Activated CD4-positive, alpha-beta T cell treated with anti-CD3 and anti-CD28 coated beads, Interleukin-2, amount 10 ng/mL, durations not matched to agents 24 days and 14 days (primary cell): ENCODE data around the gene OR4N2. TPM values are rescaled to one million over a fixed set of nuclear protein-coding genes. Genes with fewer than 3 reads are reported as not detected.
"Not testable (repeated sequence)": the region's sequence is repeated elsewhere in the genome, so short reads cannot be mapped to it uniquely, and the experiment has no call there.

Experiments used
- DNase-seq: peaks from one replicate; pipeline ENCODE4 v3.0.0; 2022
- H3K27ac Mint-ChIP-seq: one replicate; pipeline ENCODE4 v1.8.0; 2022; ENCODE audit warnings: mild to moderate bottlenecking, mixed read lengths
- H3K27me3 Mint-ChIP-seq: one replicate; pipeline ENCODE4 v1.8.0; 2022; ENCODE audit warnings: mixed read lengths
- H3K36me3 Mint-ChIP-seq: one replicate; pipeline ENCODE4 v1.8.0; 2022; ENCODE audit warnings: low read depth, mild to moderate bottlenecking, mixed read lengths
- H3K4me1 Mint-ChIP-seq: one replicate; pipeline ENCODE4 v1.8.0; 2021; ENCODE audit warnings: mixed read lengths
- H3K4me3 Mint-ChIP-seq: one replicate; pipeline ENCODE4 v1.8.0; 2022; ENCODE audit warnings: mild to moderate bottlenecking, moderate library complexity, mixed read lengths
- H3K9me3 Mint-ChIP-seq: one replicate; pipeline ENCODE4 v1.8.0; 2021; ENCODE audit warnings: mixed read lengths
- intact Hi-C: fragments of 100-400 bp; cut with micrococcal nuclease; formaldehyde crosslinking; loops from one replicate; pipeline ENCODE4 v1.15.1; 2023
- total RNA-seq: library from RNA; stranded (reverse); gene quantifications from 2 replicates; pipeline ENCODE4 v1.2.3, GENCODE V29; 2022

Gene OR4N2
- total RNA-seq, 1 donor from 2014 or later = not detected

- DNase-seq, H3K4me3 Mint-ChIP-seq, H3K4me1 Mint-ChIP-seq, H3K36me3 Mint-ChIP-seq, H3K27me3 Mint-ChIP-seq, intact Hi-C loops, H3K27ac Mint-ChIP-seq, H3K9me3 Mint-ChIP-seq: not testable (repeated sequence)
Observed at GRCh38 chr14:19813171-19813920, 9.8 kb downstream of the OR4N2 start.

- not testable (repeated sequence) for H3K4me3 Mint-ChIP-seq
Observed at GRCh38 chr14:19819879-19820278, 16.3 kb downstream of the OR4N2 start.

GRCh38 chr14:19821016-19821415 lies 17.4 kb downstream of the OR4N2 start:
- H3K4me1 Mint-ChIP-seq, H3K27ac Mint-ChIP-seq, H3K9me3 Mint-ChIP-seq, intact Hi-C loops, H3K36me3 Mint-ChIP-seq, H3K27me3 Mint-ChIP-seq, H3K4me3 Mint-ChIP-seq, DNase-seq: not testable (repeated sequence)

More at GRCh38 chr14:19819879-19820278, 16.3 kb downstream of the OR4N2 start:
- H3K36me3 Mint-ChIP-seq, H3K9me3 Mint-ChIP-seq, H3K27me3 Mint-ChIP-seq, H3K27ac Mint-ChIP-seq, intact Hi-C loops, H3K4me1 Mint-ChIP-seq, DNase-seq: not testable (repeated sequence)

- Mint-ChIP-seq H3K9me3 (peaks cover 4% of the 10 kb centered on the region), H3K36me3 (no peaks in the 10 kb centered on the region)
- intact Hi-C loops = no loop called here
Observed at GRCh38 chr14:19823178-19823577, 19.6 kb downstream of the OR4N2 start.

GRCh38 chr14:19823765-19824164 lies 20.2 kb downstream of the OR4N2 start:
- H3K36me3 Mint-ChIP-seq = no peaks in the 10 kb centered on the region
- intact Hi-C loops = no loop called here
- no peak overlapping the region for H3K4me3 Mint-ChIP-seq
- H3K27me3 Mint-ChIP-seq = no peaks in the 10 kb centered on the region
- H3K9me3 Mint-ChIP-seq = peaks cover 4% of the 10 kb centered on the region
- no peak overlapping the region for H3K27ac Mint-ChIP-seq
- H3K4me1 Mint-ChIP-seq = no peaks in the 10 kb centered on the region
- no peak for DNase-seq

More at GRCh38 chr14:19823178-19823577, 19.6 kb downstream of the OR4N2 start:
- Mint-ChIP-seq H3K27me3 (no peaks in the 10 kb centered on the region), H3K27ac (no peak overlapping the region), H3K4me3 (no peak overlapping the region), H3K4me1 (no peaks in the 10 kb centered on the region)
- DNase-seq = no peak

GRCh38 chr14:19827626-19828244 lies 24.2 kb downstream of the OR4N2 start:
- H3K4me3 Mint-ChIP-seq, H3K4me1 Mint-ChIP-seq, intact Hi-C loops: not testable (repeated sequence)

GRCh38 chr14:19828314-19828713 lies 24.7 kb downstream of the OR4N2 start:
- H3K36me3 Mint-ChIP-seq = no peaks in the 10 kb centered on the region

More at GRCh38 chr14:19827626-19828244, 24.2 kb downstream of the OR4N2 start:
- not testable (repeated sequence) for H3K36me3 Mint-ChIP-seq, H3K9me3 Mint-ChIP-seq, H3K27ac Mint-ChIP-seq, H3K27me3 Mint-ChIP-seq, DNase-seq

GRCh38 chr14:19834203-19834848 lies 30.8 kb downstream of the OR4N2 start:
- H3K27ac Mint-ChIP-seq, H3K4me1 Mint-ChIP-seq, H3K27me3 Mint-ChIP-seq, intact Hi-C loops, H3K9me3 Mint-ChIP-seq, H3K4me3 Mint-ChIP-seq, DNase-seq, H3K36me3 Mint-ChIP-seq: not testable (repeated sequence)

More at GRCh38 chr14:19828314-19828713, 24.7 kb downstream of the OR4N2 start:
- Mint-ChIP-seq H3K9me3 (no peaks in the 10 kb centered on the region), H3K4me3 (no peak overlapping the region), H3K27ac (no peak overlapping the region), H3K4me1 (no peaks in the 10 kb centered on the region), H3K27me3 (no peaks in the 10 kb centered on the region)
- intact Hi-C loops = no loop called here
- DNase-seq = no peak

- intact Hi-C loops = no loop called here
- no peak for DNase-seq
- Mint-ChIP-seq H3K9me3 (no peaks in the 10 kb centered on the region), H3K4me3 (no peak overlapping the region), H3K27ac (no peak overlapping the region), H3K27me3 (no peaks in the 10 kb centered on the region), H3K36me3 (no peaks in the 10 kb centered on the region), H3K4me1 (no peaks in the 10 kb centered on the region)
Observed at GRCh38 chr14:19838433-19838832, 34.9 kb downstream of the OR4N2 start.

GRCh38 chr14:19851365-19851764 lies 47.8 kb downstream of the OR4N2 start:
- H3K27ac Mint-ChIP-seq = no peak overlapping the region
- no peak for DNase-seq
- no peak overlapping the region for H3K4me3 Mint-ChIP-seq
- intact Hi-C loops = no loop called here
- no peaks in the 10 kb centered on the region for H3K36me3 Mint-ChIP-seq
- H3K27me3 Mint-ChIP-seq = no peaks in the 10 kb centered on the region
- no peaks in the 10 kb centered on the region for H3K9me3 Mint-ChIP-seq
- no peaks in the 10 kb centered on the region for H3K4me1 Mint-ChIP-seq

- H3K9me3 Mint-ChIP-seq, H3K36me3 Mint-ChIP-seq, DNase-seq, H3K4me1 Mint-ChIP-seq, intact Hi-C loops, H3K4me3 Mint-ChIP-seq, H3K27me3 Mint-ChIP-seq, H3K27ac Mint-ChIP-seq: not testable (repeated sequence)
Observed at GRCh38 chr14:19866061-19866669, 62.6 kb downstream of the OR4N2 start.

GRCh38 chr14:19873178-19873577 lies 69.6 kb downstream of the OR4N2 start:
- Mint-ChIP-seq H3K9me3 (no peaks in the 10 kb centered on the region), H3K4me3 (no peak overlapping the region), H3K36me3 (no peaks in the 10 kb centered on the region), H3K4me1 (no peaks in the 10 kb centered on the region), H3K27ac (no peak overlapping the region), H3K27me3 (no peaks in the 10 kb centered on the region)
- no peak for DNase-seq
- intact Hi-C loops = no loop called here

GRCh38 chr14:19874842-19875241 lies 71.3 kb downstream of the OR4N2 start, which contains the start of gene OR4K2:
Gene OR4K2 (plus strand): TSS chr14:19875142. CDS start chr14:19876268, 1,126 bp downstream.
- Mint-ChIP-seq H3K4me3 (no peak within 1 kb of the TSS), H3K9me3 (no peaks in the 10 kb centered on the region), H3K27me3 (no peaks in the 10 kb centered on the region), H3K36me3 (no peaks in the 10 kb centered on the region), H3K4me1 (no peaks in the 10 kb centered on the region), H3K27ac (no peak within 1 kb of the TSS)
- intact Hi-C loops = no loop called here
- no peak for DNase-seq
